HK-2 (cell line): ENCODE results near the gene ITPRID1.

Experiments used
- DNase-seq: peaks from one replicate; pipeline ENCODE4 v3.0.0-alpha.2; 2018; ENCODE audit not compliant: unreplicated experiment

The ITPRID1 gene

DNA sequence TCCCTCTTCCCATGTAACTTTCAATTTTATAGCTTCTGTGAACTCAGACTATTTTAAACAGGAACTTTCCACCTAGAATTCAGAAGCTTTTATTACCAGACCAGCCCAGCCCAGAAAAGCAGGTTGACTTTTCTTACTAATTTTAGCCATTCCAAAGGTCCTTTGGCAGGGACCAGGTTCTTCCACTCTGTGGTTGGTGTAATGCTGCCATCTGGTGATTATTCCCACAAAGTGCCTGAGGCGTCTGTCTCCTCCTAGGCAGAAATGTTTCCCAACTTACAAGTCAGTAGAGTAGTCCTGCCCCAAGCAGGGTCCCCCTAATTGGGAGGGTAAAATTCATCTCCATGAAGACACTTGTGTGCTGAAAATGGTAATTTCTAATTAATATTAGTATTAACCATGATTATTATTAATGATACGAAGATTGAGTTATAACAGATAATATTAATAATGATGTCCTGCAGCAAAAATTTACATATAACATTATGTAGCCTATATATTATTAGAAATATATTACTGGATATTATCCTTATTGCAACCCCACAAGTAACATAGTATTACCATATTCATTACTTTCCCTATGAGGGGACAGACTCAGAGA lies 120.1 kb downstream of the ITPRID1 start:
- peak; percentile 9 for DNase-seq

DNA sequence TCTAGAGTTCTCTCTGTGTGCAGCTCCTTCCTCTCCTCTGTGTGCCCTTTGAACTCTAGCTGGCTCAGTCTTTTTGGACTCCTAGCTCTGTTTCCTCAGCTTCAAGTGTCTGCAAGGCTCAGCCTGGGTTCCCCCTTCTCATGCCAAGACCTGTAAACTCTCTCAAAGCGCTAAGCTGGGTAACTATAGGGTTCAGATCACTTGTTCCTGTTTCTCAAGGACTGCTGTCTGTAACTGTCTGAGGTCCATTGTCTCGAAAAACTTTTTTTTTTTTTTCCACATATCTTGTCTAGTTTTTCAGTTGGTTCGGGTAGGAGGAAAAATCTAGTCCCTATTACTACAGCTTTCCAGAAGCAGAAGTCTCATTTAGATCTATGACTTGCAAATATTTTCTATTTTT lies 126.5 kb downstream of the ITPRID1 start:
- no peak for DNase-seq

DNA sequence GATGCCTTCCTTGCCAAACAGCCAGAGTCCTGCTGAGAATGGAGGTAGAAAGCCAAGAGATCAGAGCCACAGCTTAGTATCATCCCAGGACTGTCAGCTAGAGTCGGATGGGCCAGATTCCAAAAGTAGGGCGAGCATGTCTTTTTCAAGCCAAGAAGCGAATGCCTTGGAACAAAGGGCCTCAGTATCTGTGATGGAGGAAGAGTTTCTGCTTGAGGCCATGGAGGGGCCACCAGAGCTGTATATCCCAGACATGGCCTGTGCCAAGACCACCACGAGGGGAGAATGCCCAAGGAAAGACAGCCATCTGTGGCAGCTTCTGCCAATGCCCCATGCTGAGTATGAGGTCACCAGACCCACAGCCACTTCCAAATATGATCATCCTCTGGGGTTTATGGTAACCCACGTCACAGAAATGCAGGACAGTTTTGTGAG lies 128.8 kb downstream of the ITPRID1 start:
- DNase-seq, result no peak

- no peak for DNase-seq
Observed at GRCh38 chr7:31646942-31647341, 133.1 kb downstream of the ITPRID1 start.

DNA sequence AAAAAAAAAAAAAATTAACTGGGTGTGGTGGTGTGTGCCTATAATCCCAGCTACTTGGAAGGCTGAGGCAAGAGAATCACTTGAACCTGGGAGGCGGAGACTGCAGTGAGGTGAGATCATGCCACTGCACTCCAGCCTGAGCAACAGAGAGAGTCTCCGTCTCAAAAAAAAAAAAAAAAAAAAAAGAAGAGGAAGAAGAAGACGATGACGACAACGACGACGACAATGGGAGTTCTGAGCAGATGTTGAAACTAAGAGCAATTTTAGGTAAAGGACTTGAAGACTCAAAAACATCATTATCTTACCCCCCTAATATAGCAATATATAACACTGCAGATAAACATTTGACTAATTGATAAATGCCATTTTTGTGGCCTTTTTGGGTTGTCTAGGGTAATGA lies 133.6 kb downstream of the ITPRID1 start:
- no peak for DNase-seq

GRCh38 chr7:31648288-31648687 lies 134.4 kb downstream of the ITPRID1 start:
- no peak for DNase-seq

DNA sequence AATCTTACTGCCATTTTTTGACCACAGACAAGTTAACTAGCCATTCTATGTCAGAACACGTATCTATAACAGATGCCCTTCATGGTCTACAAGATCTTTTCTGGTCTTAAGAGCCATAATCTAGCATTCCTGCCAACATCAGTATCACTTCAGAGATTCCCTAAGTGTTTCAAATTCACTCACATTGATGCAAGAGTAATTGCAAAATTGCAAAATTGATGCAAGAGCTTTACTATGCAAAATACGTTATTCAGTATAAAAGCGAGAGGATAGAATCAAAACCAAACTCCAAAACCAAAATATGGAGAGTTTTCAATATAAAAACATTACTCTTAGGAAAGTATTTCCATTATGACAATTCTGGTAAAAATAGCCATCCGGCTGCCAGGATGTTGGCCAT lies 135.0 kb downstream of the ITPRID1 start:
- no peak for DNase-seq

- DNase-seq, result no peak
Observed at GRCh38 chr7:31651234-31652062, 137.6 kb downstream of the ITPRID1 start.

- no peak for DNase-seq
Observed at GRCh38 chr7:31652063-31652326, 138.1 kb downstream of the ITPRID1 start.

GRCh38 chr7:31663072-31663471 lies 149.2 kb downstream of the ITPRID1 start:
- DNase-seq, result no peak

GRCh38 chr7:31664890-31665289 lies 151.0 kb downstream of the ITPRID1 start:
- no peak for DNase-seq

GRCh38 chr7:31665546-31665945 lies 151.7 kb downstream of the ITPRID1 start:
- DNase-seq, result no peak

GRCh38 chr7:31669461-31669860 lies 155.6 kb downstream of the ITPRID1 start:
- no peak for DNase-seq

DNA sequence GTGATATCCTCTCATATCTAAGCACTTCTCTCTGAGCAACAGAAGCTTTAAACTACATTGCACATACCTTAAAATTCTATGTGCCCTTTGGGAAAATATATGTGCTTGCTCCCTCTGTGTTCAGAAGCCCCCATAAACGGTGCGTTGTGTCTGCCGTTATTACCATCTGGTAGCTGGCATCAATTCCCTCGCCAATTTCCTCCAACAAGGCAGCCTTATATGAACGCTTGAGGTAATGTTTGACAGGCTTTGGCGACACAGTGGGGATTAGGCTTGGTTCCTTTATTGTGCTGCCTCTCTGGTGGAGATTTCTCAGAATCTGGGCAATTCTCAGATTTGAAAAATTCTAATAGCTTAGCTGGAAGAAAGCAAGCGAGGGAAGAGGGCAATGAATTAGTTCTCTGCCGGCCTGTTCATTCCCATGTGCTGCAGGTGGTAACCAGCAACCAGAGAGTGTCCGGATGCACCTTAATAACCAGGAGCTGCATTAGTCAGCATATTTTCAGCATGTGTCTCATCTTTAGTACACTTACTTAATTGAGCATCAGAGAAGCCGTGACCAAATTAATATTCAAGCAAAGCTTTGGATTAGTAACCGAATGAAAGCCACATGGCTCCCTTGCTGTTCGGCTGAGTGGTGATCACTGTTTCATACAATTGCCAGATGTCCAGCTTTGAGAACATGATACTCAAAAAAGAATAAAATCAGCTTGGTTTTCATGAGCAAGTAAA lies 165.8 kb downstream of the ITPRID1 start:
- no peak for DNase-seq

DNA sequence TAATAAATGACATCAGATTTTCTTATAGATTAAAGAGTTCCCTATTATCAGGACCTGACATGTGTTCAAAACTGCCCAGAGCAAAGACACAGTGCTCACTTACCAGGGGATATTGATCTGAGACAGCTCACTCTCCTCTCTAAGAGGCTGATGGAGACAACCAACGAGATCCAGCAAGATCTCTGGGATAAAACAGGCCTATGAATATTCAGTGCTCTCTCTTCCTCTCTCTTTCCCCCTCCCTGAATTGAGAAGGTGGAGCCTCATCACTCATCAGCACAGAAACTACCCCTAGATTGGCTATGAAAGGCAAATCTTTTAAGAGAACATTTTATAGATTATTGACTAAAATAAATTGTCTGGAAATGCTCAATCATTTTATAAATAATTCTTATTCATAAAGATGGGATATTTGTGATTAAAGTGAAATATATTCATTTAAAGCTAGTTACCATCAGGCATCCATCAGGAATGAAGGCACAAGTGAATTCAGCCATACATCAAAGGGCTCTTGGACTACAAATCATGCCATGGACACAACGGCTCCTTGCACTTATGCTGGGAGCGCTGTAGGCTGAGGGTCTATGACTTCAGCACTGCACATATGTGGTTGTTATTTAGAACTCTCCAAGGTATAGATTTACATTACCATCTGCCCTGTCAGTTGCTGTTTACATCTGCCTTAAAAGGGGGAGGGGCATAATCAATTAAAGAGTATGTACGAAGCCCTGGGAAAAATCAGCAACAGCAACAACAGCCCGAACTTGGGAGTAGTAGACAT lies 169.7 kb downstream of the ITPRID1 start:
- DNase-seq, result no peak

GRCh38 chr7:31687024-31687748 lies 173.3 kb downstream of the ITPRID1 start, which contains the start of gene PPP1R17:
TSS of gene PPP1R17 (plus strand) at chr7:31687215. CDS start at chr7:31692442, 5,227 bp downstream.
- no peak for DNase-seq

- DNase-seq, result no peak
Observed at GRCh38 chr7:31688372-31688771, 174.5 kb downstream of the ITPRID1 start.

- DNase-seq, result no peak
Observed at GRCh38 chr7:31688996-31689395, 175.1 kb downstream of the ITPRID1 start.

- DNase-seq, result no peak
Observed at GRCh38 chr7:31690935-31691334, 177.0 kb downstream of the ITPRID1 start.

DNA sequence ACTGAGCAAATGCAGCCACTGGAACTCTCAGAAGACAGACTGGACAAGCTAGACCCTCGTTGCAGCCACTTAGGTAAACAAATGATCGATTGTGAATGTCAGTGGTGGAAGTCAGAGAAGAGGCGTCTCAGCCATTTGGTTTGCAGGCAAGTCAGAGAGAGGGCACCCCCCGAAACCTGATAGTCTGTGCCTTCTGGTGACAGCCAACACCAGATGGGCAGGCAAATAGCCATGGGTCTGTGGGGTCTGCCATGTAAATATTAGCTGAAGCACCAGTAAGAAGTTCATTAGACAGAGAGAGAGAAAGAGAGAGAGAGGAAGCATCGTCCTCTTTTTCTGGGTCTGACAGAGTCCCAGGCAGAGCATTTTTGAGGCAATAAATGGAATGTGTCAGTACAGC lies 178.6 kb downstream of the ITPRID1 start:
- no peak for DNase-seq

- DNase-seq, result no peak
Observed at GRCh38 chr7:31692871-31693270, 179.0 kb downstream of the ITPRID1 start.
